ENCODE results near the gene TBC1D5.

TBC1D5 gene

GRCh38 chr3:17119201-17120072, 623.0 kb downstream of the TBC1D5 start:
- no peak for DNase-seq

- no peak for DNase-seq
These were observed 623.7 kb downstream of the TBC1D5 start for GRCh38 chr3:17118771-17119170.

GRCh38 chr3:17116007-17116600, 626.3 kb downstream of the TBC1D5 start:
- no peak for DNase-seq

GRCh38 chr3:17115186-17115585, 627.2 kb downstream of the TBC1D5 start:
- no peak for DNase-seq

- DNase-seq: no peak
These were observed 630.8 kb downstream of the TBC1D5 start for GRCh38 chr3:17111586-17111985.

- DNase-seq: no peak
These were observed 631.6 kb downstream of the TBC1D5 start for GRCh38 chr3:17110660-17111396.
